NB4 (cell line): ENCODE data around the gene SEMA5B.

Experiments used
- POLR2A ChIP-seq: IDR thresholded peaks from 2 replicates; pipeline ENCODE4 v1.6.1; 2011; ENCODE audit warnings: mild to moderate bottlenecking; ENCODE audit not compliant: insufficient read length; ENCODE audit errors: extremely low read depth
- TF ChIP-seq, protein P1 (sequence below): IDR thresholded peaks from 2 replicates; pipeline ENCODE4 v1.6.1; 2011; ENCODE audit warnings: low read depth, low read length
- TF ChIP-seq, protein P2 (sequence below): IDR thresholded peaks from one replicate; pipeline ENCODE4 v1.5.1; 2012; ENCODE audit warnings: low read depth, low read length

DNA sequence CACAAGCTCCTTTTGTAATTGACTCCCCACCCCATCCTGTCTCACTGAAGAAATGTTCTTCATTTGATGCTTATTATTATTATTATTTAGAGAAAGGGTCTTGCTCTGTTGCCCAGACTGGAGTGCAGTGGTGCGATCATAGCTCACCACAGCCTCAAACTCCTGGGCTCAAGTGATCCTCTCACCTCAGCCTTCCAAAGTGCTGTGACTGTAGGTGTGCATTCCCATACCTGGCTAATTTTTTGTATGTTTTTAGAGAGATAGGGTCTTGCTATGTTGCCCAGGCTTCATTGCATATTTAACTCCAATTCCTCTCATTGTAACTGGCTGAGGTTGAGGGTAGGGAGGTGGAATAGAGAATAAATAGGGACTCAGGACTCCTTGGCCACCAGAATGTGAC is 22.3 kb downstream of the SEMA5B start:
- TF ChIP-seq, protein P1, sequence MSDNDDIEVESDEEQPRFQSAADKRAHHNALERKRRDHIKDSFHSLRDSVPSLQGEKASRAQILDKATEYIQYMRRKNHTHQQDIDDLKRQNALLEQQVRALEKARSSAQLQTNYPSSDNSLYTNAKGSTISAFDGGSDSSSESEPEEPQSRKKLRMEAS, result no peak
- TF ChIP-seq, protein P2, sequence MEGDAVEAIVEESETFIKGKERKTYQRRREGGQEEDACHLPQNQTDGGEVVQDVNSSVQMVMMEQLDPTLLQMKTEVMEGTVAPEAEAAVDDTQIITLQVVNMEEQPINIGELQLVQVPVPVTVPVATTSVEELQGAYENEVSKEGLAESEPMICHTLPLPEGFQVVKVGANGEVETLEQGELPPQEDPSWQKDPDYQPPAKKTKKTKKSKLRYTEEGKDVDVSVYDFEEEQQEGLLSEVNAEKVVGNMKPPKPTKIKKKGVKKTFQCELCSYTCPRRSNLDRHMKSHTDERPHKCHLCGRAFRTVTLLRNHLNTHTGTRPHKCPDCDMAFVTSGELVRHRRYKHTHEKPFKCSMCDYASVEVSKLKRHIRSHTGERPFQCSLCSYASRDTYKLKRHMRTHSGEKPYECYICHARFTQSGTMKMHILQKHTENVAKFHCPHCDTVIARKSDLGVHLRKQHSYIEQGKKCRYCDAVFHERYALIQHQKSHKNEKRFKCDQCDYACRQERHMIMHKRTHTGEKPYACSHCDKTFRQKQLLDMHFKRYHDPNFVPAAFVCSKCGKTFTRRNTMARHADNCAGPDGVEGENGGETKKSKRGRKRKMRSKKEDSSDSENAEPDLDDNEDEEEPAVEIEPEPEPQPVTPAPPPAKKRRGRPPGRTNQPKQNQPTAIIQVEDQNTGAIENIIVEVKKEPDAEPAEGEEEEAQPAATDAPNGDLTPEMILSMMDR, result no peak
- TF ChIP-seq POLR2A, result no peak
